Esophagus squamous epithelium (tissue), 5 donors: Measurements from ENCODE around the gene ABCC1. TPM values are rescaled to one million over a fixed set of nuclear protein-coding genes. Genes with fewer than 3 reads are reported as not detected.

ENCODE experiments used
- DNase-seq: peaks from one replicate; lab custom pipeline; 2025; lab: John Stamatoyannopoulos, UW
- H3K27ac ChIP-seq, 4 donors: fragments of 200-600 bp; sonication (generic); one replicate each; pipeline ENCODE4 v1.5.1; 2016 to 2019; ENCODE audit warnings: mild to moderate bottlenecking in 1 of 4
- H3K27me3 ChIP-seq, 4 donors: fragments of 200-600 bp; sonication (generic); 1 replicate in 3 of 4; 2 replicates in 1 of 4; pipeline versions ENCODE4 v1.5.1 to v1.6.0; 2017 to 2021; ENCODE audit warnings: antibody characterized with exemption in 1 of 4
- H3K36me3 ChIP-seq, 3 donors: fragments of 200-600 bp; sonication (generic); one replicate each; pipeline ENCODE4 v1.5.1; 2016 to 2019
- H3K4me1 ChIP-seq, 3 donors: fragments of 200-600 bp; sonication (generic); one replicate each; pipeline ENCODE4 v1.5.1; 2017 to 2019
- H3K4me3 ChIP-seq, 4 donors: fragments of 200-600 bp; sonication (generic); 1 replicate in 3 of 4; 2 replicates in 1 of 4; pipeline ENCODE4 v1.5.1; 2016 to 2019; ENCODE audit warnings: mild to moderate bottlenecking in 2 of 4, moderate library complexity in 1 of 4
- H3K9me3 ChIP-seq, 3 donors: fragments of 200-600 bp; sonication (generic); one replicate each; pipeline ENCODE4 v1.5.1; 2016 to 2019
- CTCF ChIP-seq, 6 experiments: fragments of 450-650 bp in 4 of 6; fragments of 200-600 bp in 2 of 6; sonication (generic) in 2 of 6; IDR thresholded peaks; one replicate each; pipeline ENCODE4 v1.5.1; 2016 to 2019; ENCODE audit warnings: antibody characterized with exemption in 6 of 6, mild to moderate bottlenecking in 4 of 6, moderate library complexity in 4 of 6
- POLR2A ChIP-seq, 4 donors: fragments of 450-650 bp; IDR thresholded peaks; one replicate each; pipeline ENCODE4 v1.6.1; 2017; ENCODE audit warnings: antibody characterized with exemption in 4 of 4, mild to moderate bottlenecking in 4 of 4, moderate library complexity in 3 of 4
- WGBS, 2 donors: methylation state at CpG; one replicate each; pipeline ENCODE4 v1.1.5; 2018; 5-methylcytosine and 5-hydroxymethylcytosine counted together
- intact Hi-C: fragments of 100-400 bp; cut with DNase I; formaldehyde crosslinking; loops from one replicate; pipeline ENCODE4 v1.15.0; 2022
- total RNA-seq, 4 donors: library from RNA; depleted of rRNA; stranded (reverse); fragments of >200 nt; gene quantifications; one replicate each; pipeline ENCODE4 v1.1.0, GENCODE V29; 2016
- donor health status: DM: yes; HTN: yes; CAD: no.

The ABCC1 gene
- total RNA-seq, 4 donors from 2014 or later: 22.9 to 56.7 (median 46.9) TPM

- DNase-seq: no peak
- WGBS, 2 donors: 81 to 90% methylated on average over 9 of the region's 9 CpGs
- Histone ChIP-seq H3K9me3 (no peaks in the 10 kb centered on the region), H3K4me3 (no peak overlapping the region), H3K27me3 (no peaks in the 10 kb centered on the region), H3K27ac (peak overlapping the region; percentile 30 to 79 (median 62)), H3K4me1 (peaks cover 0 to 34% (median 16%) of the 10 kb centered on the region in 3 donors), H3K36me3 (peaks cover 10 to 95% (median 23%) of the 10 kb centered on the region in 3 donors)
- TF ChIP-seq CTCF (IDR thresholded peaks at IDR 0.05): no peak
- TF ChIP-seq POLR2A (IDR thresholded peaks at IDR 0.05): no peak
- intact Hi-C loops: no loop called here
Observed at GRCh38 chr16:16076423-16076813, 127.0 kb downstream of the ABCC1 start.

- Histone ChIP-seq H3K4me1 (peaks cover 0 to 13% (median 6%) of the 10 kb centered on the region in 3 donors), H3K27ac (peak overlapping the region in 2 of 4 donors; percentile 37 to 57), H3K4me3 (no peak overlapping the region), H3K36me3 (peaks cover 41 to 100% (median 43%) of the 10 kb centered on the region in 3 donors), H3K9me3 (peaks cover 0 to 9% (median 9%) of the 10 kb centered on the region in 3 donors), H3K27me3 (no peaks in the 10 kb centered on the region)
- intact Hi-C loops: no loop called here
- TF ChIP-seq CTCF (IDR thresholded peaks at IDR 0.05) (no peak), POLR2A (IDR thresholded peaks at IDR 0.05) (no peak)
- WGBS, 2 donors: 73 to 84% methylated on average over 10 of the region's 10 CpGs
- DNase-seq: no peak
Observed at GRCh38 chr16:16080465-16081065, 131.1 kb downstream of the ABCC1 start.

GRCh38 chr16:16081141-16081540, 131.7 kb downstream of the ABCC1 start:
- Histone ChIP-seq H3K36me3 (peaks cover 44 to 100% (median 49%) of the 10 kb centered on the region in 3 donors), H3K27me3 (no peaks in the 10 kb centered on the region), H3K4me1 (peaks cover 0 to 7% (median 4%) of the 10 kb centered on the region in 3 donors), H3K27ac (peak overlapping the region in 2 of 4 donors; percentile 28 to 29), H3K9me3 (peaks cover 0 to 9% (median 9%) of the 10 kb centered on the region in 3 donors), H3K4me3 (no peak overlapping the region)
- 65 to 83% methylated on average over 3 of the region's 3 CpGs for WGBS, 2 donors
- TF ChIP-seq CTCF (IDR thresholded peaks at IDR 0.05) (no peak), POLR2A (IDR thresholded peaks at IDR 0.05) (no peak)
- no peak for DNase-seq
- intact Hi-C loops: no loop called here

- Histone ChIP-seq H3K9me3 (peaks cover 0 to 9% (median 9%) of the 10 kb centered on the region in 3 donors), H3K4me1 (peaks cover 0 to 6% (median 0%) of the 10 kb centered on the region in 3 donors), H3K27me3 (no peaks in the 10 kb centered on the region), H3K4me3 (no peak overlapping the region), H3K27ac (peak overlapping the region in 1 of 4 donors; percentile 29), H3K36me3 (peaks cover 48 to 100% (median 56%) of the 10 kb centered on the region in 3 donors)
- intact Hi-C loops: no loop called here
- no peak for DNase-seq
- TF ChIP-seq CTCF (IDR thresholded peaks at IDR 0.05): no peak
- no peak for TF ChIP-seq POLR2A (IDR thresholded peaks at IDR 0.05)
- WGBS, 2 donors: 86 to 92% methylated on average over 2 of the region's 2 CpGs
Observed at GRCh38 chr16:16082255-16082654, 132.8 kb downstream of the ABCC1 start.

- no peak overlapping the region for H3K4me3 ChIP-seq
- H3K36me3 ChIP-seq: peaks cover 52 to 100% (median 56%) of the 10 kb centered on the region in 3 donors
- H3K27ac ChIP-seq: peak overlapping the region in 1 of 4 donors; percentile 21
- H3K9me3 ChIP-seq: peaks cover 0 to 9% (median 9%) of the 10 kb centered on the region in 3 donors
- no peak for DNase-seq
- WGBS, 2 donors: 95 to 100% methylated on average over 6 to 9 of the region's 10 CpGs
- H3K4me1 ChIP-seq: peaks cover 0 to 11% (median 0%) of the 10 kb centered on the region in 3 donors
- intact Hi-C loops: no loop called here
- H3K27me3 ChIP-seq: no peaks in the 10 kb centered on the region
- TF ChIP-seq POLR2A (IDR thresholded peaks at IDR 0.05) (no peak), CTCF (IDR thresholded peaks at IDR 0.05) (no peak)
Observed at GRCh38 chr16:16083421-16084156, 134.2 kb downstream of the ABCC1 start.
